Loucy (cell line): ENCODE data around the gene ABCA6.

Experiments used
- EZH2phosphoT487 ChIP-seq: fragments of 200-600 bp; IDR thresholded peaks from 2 replicates; pipeline ENCODE4 v1.6.1; 2018; ENCODE audit warnings: antibody characterized with exemption, mild to moderate bottlenecking, moderate library complexity, borderline replicate concordance
- TF ChIP-seq, protein P1 (sequence below): fragments of 200-600 bp; sonication (generic); conservative IDR thresholded peaks from 2 replicates; pipeline ENCODE4 v1.5.1; 2014; ENCODE audit warnings: mild to moderate bottlenecking, antibody characterized with exemption, low read length

DNA sequence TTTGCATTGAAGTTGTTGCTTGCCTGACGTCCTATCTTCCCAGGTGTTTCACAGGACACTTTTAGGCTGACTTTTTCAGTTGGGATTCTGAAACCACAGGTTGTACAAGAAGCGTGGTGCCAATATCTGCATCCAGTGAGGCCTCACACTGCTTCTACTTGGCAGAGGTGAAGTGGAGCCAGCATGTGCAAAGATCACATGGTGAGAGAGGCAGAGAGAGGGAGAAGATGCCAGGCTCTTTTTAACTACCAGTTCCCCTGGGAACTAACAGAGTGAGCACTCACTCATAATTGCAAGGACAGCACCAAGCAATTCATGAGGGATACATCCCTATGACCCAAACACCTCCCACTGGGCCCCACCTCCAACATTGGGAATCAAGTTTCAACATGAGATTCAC, 5.8 kb upstream of the ABCA6 start:
- TF ChIP-seq, protein P1, sequence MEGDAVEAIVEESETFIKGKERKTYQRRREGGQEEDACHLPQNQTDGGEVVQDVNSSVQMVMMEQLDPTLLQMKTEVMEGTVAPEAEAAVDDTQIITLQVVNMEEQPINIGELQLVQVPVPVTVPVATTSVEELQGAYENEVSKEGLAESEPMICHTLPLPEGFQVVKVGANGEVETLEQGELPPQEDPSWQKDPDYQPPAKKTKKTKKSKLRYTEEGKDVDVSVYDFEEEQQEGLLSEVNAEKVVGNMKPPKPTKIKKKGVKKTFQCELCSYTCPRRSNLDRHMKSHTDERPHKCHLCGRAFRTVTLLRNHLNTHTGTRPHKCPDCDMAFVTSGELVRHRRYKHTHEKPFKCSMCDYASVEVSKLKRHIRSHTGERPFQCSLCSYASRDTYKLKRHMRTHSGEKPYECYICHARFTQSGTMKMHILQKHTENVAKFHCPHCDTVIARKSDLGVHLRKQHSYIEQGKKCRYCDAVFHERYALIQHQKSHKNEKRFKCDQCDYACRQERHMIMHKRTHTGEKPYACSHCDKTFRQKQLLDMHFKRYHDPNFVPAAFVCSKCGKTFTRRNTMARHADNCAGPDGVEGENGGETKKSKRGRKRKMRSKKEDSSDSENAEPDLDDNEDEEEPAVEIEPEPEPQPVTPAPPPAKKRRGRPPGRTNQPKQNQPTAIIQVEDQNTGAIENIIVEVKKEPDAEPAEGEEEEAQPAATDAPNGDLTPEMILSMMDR, result no peak
- no peak for TF ChIP-seq EZH2phosphoT487
